H1 (cell line): ENCODE measurements around the gene IQGAP1. TPM values are rescaled to one million over a fixed set of nuclear protein-coding genes. Genes with fewer than 3 reads are reported as not detected.

Experiments used
- CREB1 ChIP-seq: IDR thresholded peaks from 2 replicates; pipeline ENCODE4 v1.6.1; 2012; ENCODE audit warnings: inconsistent platforms
- GABPA ChIP-seq: IDR thresholded peaks from 2 replicates; pipeline ENCODE4 v1.6.1; 2011; ENCODE audit warnings: mild to moderate bottlenecking, low read length, moderate library complexity, borderline replicate concordance; ENCODE audit not compliant: insufficient read depth
- HDAC2 ChIP-seq, 2 experiments: fragments of 300-600 bp in 1 of 2; sonication (generic) in 1 of 2; IDR thresholded peaks; 2 replicates each; pipeline ENCODE4 v1.6.1; 2011 to 2012; ENCODE audit warnings: low read depth in 2 of 2, low read length in 2 of 2, mild to moderate bottlenecking in 2 of 2, moderate library complexity in 2 of 2, borderline replicate concordance in 1 of 2, inconsistent platforms in 1 of 2
- NRF1 ChIP-seq: IDR thresholded peaks from 2 replicates; pipeline ENCODE4 v1.6.1; 2011; ENCODE audit warnings: mild to moderate bottlenecking, low read depth, low read length, improper control_type of control experiment
- polyA plus RNA-seq, 7 experiments: library from polyadenylated mRNA; depleted of rRNA in 3 of 7; stranded (reverse) in 5 of 7; unstranded in 2 of 7; fragments of >200 nt in 5 of 7; fragments of 200-250 nt in 2 of 7; gene quantifications; 1 replicate in 5 of 7; 2 replicates in 1 of 7; 4 replicates in 1 of 7; pipeline versions ENCODE4 v1.2.1 to v1.2.3, GENCODE V29; 2011 to 2013; ENCODE audit warnings: missing spikeins in 2 of 7, mixed read lengths in 2 of 7
- total RNA-seq: library from RNA; stranded (reverse); fragmentation: NEBNext Ultra II Directional; extraction: Animal tissue kit (Norgen Biotek cat#: 25700); gene quantifications from 2 replicates; pipeline ENCODE4 v1.2.1, GENCODE V29; 2021
- TF ChIP-seq, protein P1 (sequence below), 3 experiments: IDR thresholded peaks; 1 replicate in 2 of 3; 2 replicates in 1 of 3; pipeline versions ENCODE4 v1.5.1 to v1.6.1; 2011; ENCODE audit warnings: low read length in 3 of 3, mild to moderate bottlenecking in 3 of 3, inconsistent platforms in 2 of 3, low read depth in 1 of 3, moderate library complexity in 1 of 3; ENCODE audit not compliant: insufficient read depth in 1 of 3; ENCODE audit errors: control extremely low read depth in 1 of 3

IQGAP1 gene
- total and polyA plus RNA-seq, 2 of the 8 experiments (the other 6 are each of a cell fraction or from before 2014, with no cell fraction given), result 56.0 to 138 TPM

DNA sequence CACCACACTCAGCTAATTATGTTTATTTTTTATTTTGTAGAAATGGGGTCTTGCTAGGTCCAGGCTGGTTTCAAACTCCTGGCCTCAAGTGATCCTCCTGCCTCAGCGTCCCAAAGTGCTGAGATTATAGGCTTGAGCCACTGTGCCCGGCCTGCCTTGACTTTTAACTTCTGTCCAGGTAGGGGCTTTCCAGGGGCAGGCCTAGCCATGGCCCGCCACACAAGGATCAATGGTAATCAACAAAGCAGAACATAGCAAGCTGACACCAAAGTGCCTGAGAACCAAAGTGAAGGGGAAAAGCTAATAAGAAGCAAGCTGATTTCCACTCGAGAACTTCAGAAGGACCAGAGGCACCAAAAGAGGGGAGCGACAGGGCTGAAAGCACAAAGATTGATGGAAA, 132.3 kb downstream of the IQGAP1 start (continued):
- TF ChIP-seq, protein P1, sequence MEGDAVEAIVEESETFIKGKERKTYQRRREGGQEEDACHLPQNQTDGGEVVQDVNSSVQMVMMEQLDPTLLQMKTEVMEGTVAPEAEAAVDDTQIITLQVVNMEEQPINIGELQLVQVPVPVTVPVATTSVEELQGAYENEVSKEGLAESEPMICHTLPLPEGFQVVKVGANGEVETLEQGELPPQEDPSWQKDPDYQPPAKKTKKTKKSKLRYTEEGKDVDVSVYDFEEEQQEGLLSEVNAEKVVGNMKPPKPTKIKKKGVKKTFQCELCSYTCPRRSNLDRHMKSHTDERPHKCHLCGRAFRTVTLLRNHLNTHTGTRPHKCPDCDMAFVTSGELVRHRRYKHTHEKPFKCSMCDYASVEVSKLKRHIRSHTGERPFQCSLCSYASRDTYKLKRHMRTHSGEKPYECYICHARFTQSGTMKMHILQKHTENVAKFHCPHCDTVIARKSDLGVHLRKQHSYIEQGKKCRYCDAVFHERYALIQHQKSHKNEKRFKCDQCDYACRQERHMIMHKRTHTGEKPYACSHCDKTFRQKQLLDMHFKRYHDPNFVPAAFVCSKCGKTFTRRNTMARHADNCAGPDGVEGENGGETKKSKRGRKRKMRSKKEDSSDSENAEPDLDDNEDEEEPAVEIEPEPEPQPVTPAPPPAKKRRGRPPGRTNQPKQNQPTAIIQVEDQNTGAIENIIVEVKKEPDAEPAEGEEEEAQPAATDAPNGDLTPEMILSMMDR (IDR thresholded peaks at IDR 0.05; ENCODE audit: control extremely low read depth in 1 of 3, insufficient read depth in 1 of 3, low read depth in 1 of 3, low read length in 3 of 3), result no peak
- TF ChIP-seq GABPA (no peak), NRF1 (no peak), CREB1 (no peak), HDAC2 (IDR thresholded peaks at IDR 0.05; ENCODE audit: borderline replicate concordance in 1 of 2, low read depth in 2 of 2, low read length in 2 of 2) (no peak)
